Activated CD8-positive, alpha-beta T cell treated with anti-CD3 and anti-CD28 coated beads, Interleukin-2, amount 10 ng/mL, durations not matched to agents 7 days and 5 days (primary cell): ENCODE results near the gene STXBP6. TPM values are rescaled to one million over a fixed set of nuclear protein-coding genes. Genes with fewer than 3 reads are reported as not detected.
"Not testable (repeated sequence)": the region's sequence is repeated elsewhere in the genome, so short reads cannot be mapped to it uniquely, and the experiment has no call there.

Experiments
- ATAC-seq: fragments of 150-1000 bp; cut with Tn5 transposase; one replicate; pipeline ENCODE4 v1.10.0; 2021; ENCODE audit warnings: moderate library complexity
- CTCF ChIA-PET: fragments of 350-600 bp; sonication (Branson Sonifier 250); formaldehyde crosslinking; loops from one replicate; lab custom pipeline; 2021; ENCODE audit warnings: antibody characterized with exemption; lab: Charles Lee
- POLR2A ChIA-PET: fragments of 350-600 bp; sonication (Branson Sonifier 250); formaldehyde crosslinking; loops from one replicate; lab custom pipeline; 2021; ENCODE audit warnings: antibody characterized with exemption; lab: Charles Lee
- DNase-seq: peaks from one replicate; pipeline ENCODE4 v3.0.0-alpha.2; 2020
- H3K27ac Mint-ChIP-seq: one replicate; pipeline ENCODE4 v1.8.0; 2021; ENCODE audit warnings: mild to moderate bottlenecking, mixed read lengths
- H3K27me3 Mint-ChIP-seq: one replicate; pipeline ENCODE4 v1.8.0; 2021; ENCODE audit warnings: low read depth, mixed read lengths
- H3K36me3 Mint-ChIP-seq: one replicate; pipeline ENCODE4 v1.8.0; 2021; ENCODE audit warnings: low read depth, mixed read lengths
- H3K4me1 Mint-ChIP-seq: one replicate; pipeline ENCODE4 v1.8.0; 2021; ENCODE audit warnings: low read depth, mixed read lengths
- H3K4me3 Mint-ChIP-seq: one replicate; pipeline ENCODE4 v1.8.0; 2021; ENCODE audit warnings: mild to moderate bottlenecking, mixed read lengths
- H3K9me3 Mint-ChIP-seq: one replicate; pipeline ENCODE4 v1.8.0; 2022; ENCODE audit warnings: mixed read lengths; ENCODE audit not compliant: insufficient read depth
- total RNA-seq, 2 experiments: library from RNA; stranded (reverse); gene quantifications; one replicate each; pipeline ENCODE4 v1.2.3, GENCODE V29; 2021

STXBP6 gene
- total RNA-seq, 2 experiments from 2014 or later: not detected

DNA sequence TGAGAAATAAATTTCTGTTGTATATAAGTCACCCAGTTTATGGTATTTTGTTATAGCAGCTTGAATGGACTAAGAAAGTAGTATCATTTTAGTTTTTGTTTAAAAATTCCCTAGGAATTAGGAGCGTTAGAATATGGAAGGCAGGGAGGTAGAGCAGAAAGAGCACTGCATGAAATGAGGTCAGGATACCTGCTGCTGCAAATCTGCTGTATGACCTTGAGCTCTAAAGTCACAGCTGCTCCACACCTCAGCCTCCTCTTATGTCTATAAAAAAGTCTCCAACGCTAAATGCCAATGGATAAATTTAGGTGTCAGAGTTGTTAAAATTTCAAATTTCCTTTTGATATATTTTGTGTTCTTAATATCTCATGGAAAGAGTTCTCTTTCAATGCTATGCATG is 235.0 kb downstream of the STXBP6 start:
- Mint-ChIP-seq H3K4me1 (no peaks in the 10 kb centered on the region), H3K27ac (no peak overlapping the region), H3K4me3 (no peak overlapping the region), H3K36me3 (no peaks in the 10 kb centered on the region), H3K27me3 (peaks cover 10% of the 10 kb centered on the region), H3K9me3 (no peaks in the 10 kb centered on the region)
- CTCF ChIA-PET: interaction anchor here (1.2 kb wide), 1 partner anchor 10 kb away, joined by 3 read pairs; no protein-coding TSS in a partner anchor
- no peak for ATAC-seq
- POLR2A ChIA-PET: no interaction called here
- DNase-seq: no peak

DNA sequence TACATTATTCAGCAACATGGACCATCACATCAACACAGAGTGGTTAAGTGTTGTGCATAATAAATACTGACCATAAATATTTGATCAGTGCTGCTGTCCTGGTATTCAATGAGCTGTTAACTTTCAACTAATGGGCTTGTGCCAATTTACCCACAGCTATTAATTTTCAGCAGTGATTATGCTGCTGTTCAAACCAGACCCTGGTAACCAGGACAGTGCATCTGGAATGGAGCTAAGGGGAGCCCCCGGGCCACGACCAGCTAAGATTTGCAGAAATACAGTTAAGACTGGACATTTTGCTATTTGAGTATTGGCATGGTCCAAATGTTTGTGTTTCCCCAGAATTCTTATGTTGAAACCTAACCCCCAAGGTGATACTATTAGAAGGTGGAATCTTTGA is 235.6 kb downstream of the STXBP6 start:
- Mint-ChIP-seq H3K4me3 (no peak overlapping the region), H3K4me1 (no peaks in the 10 kb centered on the region), H3K9me3 (no peaks in the 10 kb centered on the region), H3K36me3 (no peaks in the 10 kb centered on the region), H3K27me3 (peaks cover 10% of the 10 kb centered on the region), H3K27ac (no peak overlapping the region)
- no peak for ATAC-seq
- no peak for DNase-seq
- ChIA-PET POLR2A (interaction anchor here (0.6 kb wide), 1 partner anchor 10 kb away, joined by 3 read pairs; no protein-coding TSS in a partner anchor), CTCF (interaction anchor here (1.1 to 1.2 kb wide), 2 partner anchors 10 to 318 kb away, joined by 3 read pairs; no protein-coding TSS in a partner anchor)

GRCh38 chr14:24813819-24814259 is 236.1 kb downstream of the STXBP6 start:
- Mint-ChIP-seq H3K4me1 (no peaks in the 10 kb centered on the region), H3K4me3 (no peak overlapping the region), H3K36me3 (no peaks in the 10 kb centered on the region), H3K27me3 (peaks cover 10% of the 10 kb centered on the region), H3K9me3 (no peaks in the 10 kb centered on the region), H3K27ac (no peak overlapping the region)
- POLR2A ChIA-PET: interaction anchor here (0.6 kb wide), 1 partner anchor 11 kb away, joined by 3 read pairs; no protein-coding TSS in a partner anchor
- ATAC-seq (no peak), DNase-seq (no peak)
- CTCF ChIA-PET: interaction anchor here (1.1 to 1.2 kb wide), 2 partner anchors 9 to 319 kb away, joined by 3 read pairs; no protein-coding TSS in a partner anchor

GRCh38 chr14:24813089-24813815 is 236.7 kb downstream of the STXBP6 start:
- DNase-seq: no peak
- ChIA-PET POLR2A (interaction anchor here (0.6 kb wide), 1 partner anchor 11 kb away, joined by 3 read pairs; no protein-coding TSS in a partner anchor), CTCF (interaction anchor here (1.1 kb wide), 1 partner anchor 320 kb away, joined by 3 read pairs; no protein-coding TSS in a partner anchor)
- Mint-ChIP-seq H3K27me3 (peaks cover 12% of the 10 kb centered on the region), H3K4me3 (no peak overlapping the region), H3K36me3 (no peaks in the 10 kb centered on the region), H3K27ac (no peak overlapping the region), H3K4me1 (no peaks in the 10 kb centered on the region), H3K9me3 (no peaks in the 10 kb centered on the region)
- ATAC-seq: no peak

- Mint-ChIP-seq H3K27ac (no peak overlapping the region), H3K9me3 (no peaks in the 10 kb centered on the region), H3K36me3 (no peaks in the 10 kb centered on the region), H3K4me1 (no peaks in the 10 kb centered on the region), H3K4me3 (no peak overlapping the region), H3K27me3 (peaks cover 11% of the 10 kb centered on the region)
- ATAC-seq: no peak
- no peak for DNase-seq
- ChIA-PET POLR2A (no interaction called here), CTCF (interaction anchor here (1.9 kb wide), 1 partner anchor 324 kb away, joined by 8 read pairs; no protein-coding TSS in a partner anchor)
Observed at GRCh38 chr14:24809135-24809534, 240.8 kb downstream of the STXBP6 start.

DNA sequence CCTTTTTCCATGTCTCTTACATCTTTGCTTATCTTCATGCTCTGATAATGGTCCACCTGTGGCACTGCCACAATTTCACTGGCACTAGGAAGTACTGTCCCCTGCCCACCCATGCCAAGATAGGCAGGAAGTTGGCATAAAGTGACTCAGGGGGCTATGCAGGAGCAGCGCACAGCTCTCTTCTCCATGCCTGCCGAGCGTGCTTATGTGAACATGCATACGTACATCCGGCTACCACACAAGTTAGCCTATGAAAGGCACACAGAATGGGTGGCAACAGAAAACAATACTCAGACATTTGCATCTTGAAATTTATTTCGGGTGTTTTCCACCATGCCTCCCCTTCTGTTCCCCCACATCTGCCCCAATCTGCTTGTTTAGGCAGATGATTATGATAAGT is 241.5 kb downstream of the STXBP6 start:
- Mint-ChIP-seq H3K9me3 (no peaks in the 10 kb centered on the region), H3K27ac (no peak overlapping the region), H3K27me3 (peaks cover 11% of the 10 kb centered on the region), H3K4me3 (no peak overlapping the region), H3K36me3 (no peaks in the 10 kb centered on the region), H3K4me1 (no peaks in the 10 kb centered on the region)
- CTCF ChIA-PET: no interaction called here
- no peak for ATAC-seq
- POLR2A ChIA-PET: no interaction called here
- no peak for DNase-seq

DNA sequence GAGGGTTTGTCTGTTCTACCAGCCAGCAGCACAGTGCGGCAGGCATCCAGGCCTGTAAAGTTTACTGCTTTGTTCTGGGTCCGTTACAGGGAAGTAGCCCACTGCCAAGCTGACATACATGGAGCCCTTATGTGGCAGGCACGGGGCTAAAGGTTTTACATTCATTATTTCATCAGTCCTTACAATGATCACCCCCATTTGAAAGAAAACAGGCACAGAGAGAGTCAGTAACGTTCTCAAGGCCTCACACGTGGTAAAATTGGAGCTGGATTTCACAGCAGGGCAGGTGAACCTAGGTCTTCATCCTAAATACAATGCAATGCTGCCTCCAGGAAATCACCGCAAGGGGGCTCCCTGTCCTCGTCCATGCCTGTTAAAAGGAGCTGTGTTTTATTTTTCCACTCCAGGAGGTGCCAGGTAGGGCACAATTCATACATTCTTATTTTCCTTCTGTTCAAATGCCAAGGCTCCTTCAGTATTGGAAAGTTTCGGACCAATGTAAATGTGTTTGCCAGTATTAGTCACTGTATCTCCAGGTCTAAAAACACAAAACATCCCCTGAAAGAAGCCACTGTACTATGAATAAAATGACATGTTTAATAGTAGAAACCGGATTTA is 243.8 kb downstream of the STXBP6 start:
- ATAC-seq: peak; percentile 51
- DNase-seq: peak; percentile 61
- Mint-ChIP-seq H3K27ac (no peak overlapping the region), H3K9me3 (no peaks in the 10 kb centered on the region), H3K36me3 (no peaks in the 10 kb centered on the region), H3K4me1 (no peaks in the 10 kb centered on the region), H3K4me3 (no peak overlapping the region), H3K27me3 (peaks cover 15% of the 10 kb centered on the region)
- ChIA-PET POLR2A (no interaction called here), CTCF (interaction anchor here (1.2 to 3.6 kb wide), 8 partner anchors 13 to 329 kb away, joined by 3 to 13 read pairs (median 4); no protein-coding TSS in a partner anchor)

GRCh38 chr14:24804552-24805212 is 245.3 kb downstream of the STXBP6 start:
- peaks cover 9% of the 10 kb centered on the region for H3K27me3 Mint-ChIP-seq
- no peaks in the 10 kb centered on the region for H3K4me1 Mint-ChIP-seq
- H3K9me3 Mint-ChIP-seq: no peaks in the 10 kb centered on the region
- H3K27ac Mint-ChIP-seq: no peak overlapping the region
- H3K4me3 Mint-ChIP-seq: no peak overlapping the region
- no peak for ATAC-seq
- no peaks in the 10 kb centered on the region for H3K36me3 Mint-ChIP-seq
- ChIA-PET CTCF (interaction anchor here (1.4 to 3.6 kb wide), 5 partner anchors 10 to 328 kb away, joined by 3 to 13 read pairs (median 9); no protein-coding TSS in a partner anchor), POLR2A (no interaction called here)
- no peak for DNase-seq

DNA sequence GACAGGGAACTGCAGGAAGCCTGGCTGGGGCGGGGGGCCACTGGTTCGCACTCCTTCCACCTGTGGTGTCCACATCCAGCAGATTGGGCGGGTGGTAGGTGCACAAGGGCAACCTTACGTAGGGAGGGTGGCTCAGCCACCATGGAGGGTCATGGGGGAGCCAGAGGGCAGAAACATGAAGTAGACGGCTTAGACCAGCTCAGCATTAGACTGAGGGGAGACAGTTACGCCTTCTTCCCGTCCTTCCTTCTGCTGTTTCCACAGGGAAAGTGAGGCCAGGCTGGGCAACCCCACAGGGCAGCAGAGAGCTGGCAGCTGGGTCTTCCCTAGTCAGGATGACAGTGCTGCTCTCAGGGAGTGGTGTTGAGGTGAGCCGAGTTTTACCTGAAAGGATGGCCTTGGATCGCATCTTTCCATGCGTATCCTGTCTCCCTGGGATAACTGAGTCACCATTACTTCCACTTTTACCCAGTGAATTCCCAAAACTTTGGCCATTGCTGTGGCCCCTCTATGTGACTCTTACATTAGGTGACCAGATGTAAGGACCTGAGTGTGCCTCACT is 245.9 kb downstream of the STXBP6 start:
- Mint-ChIP-seq H3K27me3 (peaks cover 11% of the 10 kb centered on the region), H3K4me1 (peaks cover 2% of the 10 kb centered on the region), H3K9me3 (no peaks in the 10 kb centered on the region), H3K27ac (no peak overlapping the region), H3K4me3 (no peak overlapping the region), H3K36me3 (no peaks in the 10 kb centered on the region)
- DNase-seq: no peak
- ChIA-PET POLR2A (no interaction called here), CTCF (interaction anchor here (1.4 kb wide), 1 partner anchor 11 kb away, joined by 3 read pairs; no protein-coding TSS in a partner anchor)
- no peak for ATAC-seq

GRCh38 chr14:24803426-24803825 is 246.5 kb downstream of the STXBP6 start:
- POLR2A ChIA-PET, H3K4me3 Mint-ChIP-seq, CTCF ChIA-PET, ATAC-seq, H3K27ac Mint-ChIP-seq, H3K9me3 Mint-ChIP-seq, H3K36me3 Mint-ChIP-seq, H3K4me1 Mint-ChIP-seq, DNase-seq: not testable (repeated sequence)
- H3K27me3 Mint-ChIP-seq: peaks cover 13% of the 10 kb centered on the region

- H3K36me3 Mint-ChIP-seq: no peaks in the 10 kb centered on the region
- CTCF ChIA-PET: no interaction called here
- H3K27me3 Mint-ChIP-seq: peaks cover 10% of the 10 kb centered on the region
- H3K4me3 Mint-ChIP-seq: no peak overlapping the region
- DNase-seq (no peak), ATAC-seq (no peak)
- H3K9me3 Mint-ChIP-seq: no peaks in the 10 kb centered on the region
- H3K27ac Mint-ChIP-seq: no peak overlapping the region
- POLR2A ChIA-PET: no interaction called here
- H3K4me1 Mint-ChIP-seq: peaks cover 5% of the 10 kb centered on the region
Observed at GRCh38 chr14:24802236-24802635, 247.7 kb downstream of the STXBP6 start.
